Glutamatergic neuron (in vitro differentiated cells): ENCODE results near the gene ADAMTS9. TPM values are rescaled to one million over a fixed set of nuclear protein-coding genes. Genes with fewer than 3 reads are reported as not detected.

Experiments
- DNase-seq: peaks from one replicate; pipeline ENCODE4 v3.0.0; 2022
- H3K27ac Mint-ChIP-seq: one replicate; pipeline ENCODE4 v1.8.0; 2020; ENCODE audit warnings: mild to moderate bottlenecking, mixed read lengths, inconsistent platforms; ENCODE audit not compliant: unreplicated experiment
- H3K27me3 Mint-ChIP-seq: one replicate; pipeline ENCODE4 v1.8.0; 2020; ENCODE audit warnings: mild to moderate bottlenecking, moderate library complexity, mixed read lengths, inconsistent platforms; ENCODE audit not compliant: unreplicated experiment
- H3K36me3 Mint-ChIP-seq: one replicate; pipeline ENCODE4 v1.8.0; 2020; ENCODE audit warnings: mild to moderate bottlenecking, mixed read lengths, inconsistent platforms; ENCODE audit not compliant: unreplicated experiment
- H3K4me1 Mint-ChIP-seq: one replicate; pipeline ENCODE4 v1.8.0; 2020; ENCODE audit warnings: mild to moderate bottlenecking, low read depth, mixed read lengths, inconsistent platforms; ENCODE audit not compliant: unreplicated experiment
- H3K4me3 Mint-ChIP-seq: one replicate; pipeline ENCODE4 v1.8.0; 2020; ENCODE audit warnings: mild to moderate bottlenecking, mixed read lengths, inconsistent platforms; ENCODE audit not compliant: unreplicated experiment
- H3K9me3 Mint-ChIP-seq: one replicate; pipeline ENCODE4 v1.8.0; 2020; ENCODE audit warnings: mild to moderate bottlenecking, moderate library complexity, mixed read lengths, inconsistent platforms; ENCODE audit not compliant: unreplicated experiment
- CTCF ChIP-seq: fragments of 200-600 bp; sonication (generic); IDR thresholded peaks from one replicate; pipeline ENCODE4 v1.5.0; 2021; ENCODE audit not compliant: partially characterized antibody, unreplicated experiment
- total RNA-seq: library from RNA; stranded (reverse); fragmentation: NEBNext Ultra II Directional; extraction: Animal tissue kit (Norgen Biotek cat#: 25700); gene quantifications from one replicate; pipeline ENCODE4 v1.2.1, GENCODE V29; 2021; ENCODE audit not compliant: unreplicated experiment

ADAMTS9 gene
- total RNA-seq, 1 donor from 2014 or later = 2.3 TPM

GRCh38 chr3:64561868-64562267 lies 125.9 kb downstream of the ADAMTS9 start:
- no peak for DNase-seq
- Mint-ChIP-seq H3K27me3 (no peaks in the 10 kb centered on the region), H3K9me3 (no peaks in the 10 kb centered on the region), H3K4me3 (no peak overlapping the region), H3K4me1 (no peaks in the 10 kb centered on the region), H3K36me3 (no peaks in the 10 kb centered on the region), H3K27ac (no peak overlapping the region)
- TF ChIP-seq CTCF = no peak

- no peaks in the 10 kb centered on the region for H3K9me3 Mint-ChIP-seq
- no peak overlapping the region for H3K27ac Mint-ChIP-seq
- no peak for DNase-seq
- no peak for TF ChIP-seq CTCF
- no peaks in the 10 kb centered on the region for H3K4me1 Mint-ChIP-seq
- H3K4me3 Mint-ChIP-seq = no peak overlapping the region
- H3K27me3 Mint-ChIP-seq = no peaks in the 10 kb centered on the region
- H3K36me3 Mint-ChIP-seq = no peaks in the 10 kb centered on the region
These were observed 126.4 kb downstream of the ADAMTS9 start for GRCh38 chr3:64561325-64561843.

- no peaks in the 10 kb centered on the region for H3K36me3 Mint-ChIP-seq
- TF ChIP-seq CTCF = no peak
- DNase-seq = no peak
- no peak overlapping the region for H3K27ac Mint-ChIP-seq
- H3K9me3 Mint-ChIP-seq = no peaks in the 10 kb centered on the region
- H3K4me3 Mint-ChIP-seq = no peak overlapping the region
- no peaks in the 10 kb centered on the region for H3K27me3 Mint-ChIP-seq
- H3K4me1 Mint-ChIP-seq = no peaks in the 10 kb centered on the region
These were observed 127.0 kb downstream of the ADAMTS9 start for GRCh38 chr3:64560791-64561190.

GRCh38 chr3:64559588-64559987 lies 128.2 kb downstream of the ADAMTS9 start:
- Mint-ChIP-seq H3K4me3 (no peak overlapping the region), H3K27me3 (no peaks in the 10 kb centered on the region), H3K27ac (no peak overlapping the region), H3K36me3 (no peaks in the 10 kb centered on the region), H3K4me1 (no peaks in the 10 kb centered on the region), H3K9me3 (no peaks in the 10 kb centered on the region)
- DNase-seq = no peak
- TF ChIP-seq CTCF = no peak

- H3K27ac Mint-ChIP-seq = no peak overlapping the region
- no peaks in the 10 kb centered on the region for H3K9me3 Mint-ChIP-seq
- no peak for TF ChIP-seq CTCF
- no peaks in the 10 kb centered on the region for H3K27me3 Mint-ChIP-seq
- H3K4me3 Mint-ChIP-seq = no peak overlapping the region
- no peaks in the 10 kb centered on the region for H3K4me1 Mint-ChIP-seq
- H3K36me3 Mint-ChIP-seq = no peaks in the 10 kb centered on the region
- no peak for DNase-seq
These were observed 131.8 kb downstream of the ADAMTS9 start for GRCh38 chr3:64556046-64556445.
